ENCODE results near the gene LIPE.

The LIPE gene

GRCh38 chr19:42422092-42422900 lies 4.9 kb downstream of the LIPE start:
- TF ChIP-seq CTCF (IDR thresholded peaks at IDR 0.05; ENCODE audit: low read depth, low read length): no peak
- H3K4me3 ChIP-seq (ENCODE audit: low read depth, low read length): peak overlapping the region; percentile 72

- H3K4me3 ChIP-seq (ENCODE audit: low read depth, low read length): no peak overlapping the region
- TF ChIP-seq CTCF (IDR thresholded peaks at IDR 0.05; ENCODE audit: low read depth, low read length): no peak
Observed at GRCh38 chr19:42421591-42422031, 5.6 kb downstream of the LIPE start.

- no peak overlapping the region for H3K4me3 ChIP-seq (ENCODE audit: low read depth, low read length)
- TF ChIP-seq CTCF (IDR thresholded peaks at IDR 0.05; ENCODE audit: low read depth, low read length): no peak
Observed at GRCh38 chr19:42421101-42421500, 6.1 kb downstream of the LIPE start.

- peak; percentile 81 for TF ChIP-seq CTCF (IDR thresholded peaks at IDR 0.05; ENCODE audit: low read depth, low read length)
Observed at GRCh38 chr19:42420055-42420544, 7.1 kb downstream of the LIPE start.

GRCh38 chr19:42419309-42419708 lies 7.9 kb downstream of the LIPE start:
- H3K4me3 ChIP-seq (ENCODE audit: low read depth, low read length): no peak overlapping the region
- TF ChIP-seq CTCF (IDR thresholded peaks at IDR 0.05; ENCODE audit: low read depth, low read length): no peak

More at GRCh38 chr19:42420055-42420544, 7.1 kb downstream of the LIPE start:
- H3K4me3 ChIP-seq (ENCODE audit: low read depth, low read length): no peak overlapping the region

GRCh38 chr19:42412661-42413076 lies 14.5 kb downstream of the LIPE start:
- no peak overlapping the region for H3K4me3 ChIP-seq (ENCODE audit: low read depth, low read length)
- TF ChIP-seq CTCF (IDR thresholded peaks at IDR 0.05; ENCODE audit: low read depth, low read length): no peak

- TF ChIP-seq CTCF (IDR thresholded peaks at IDR 0.05; ENCODE audit: low read depth, low read length): no peak
- no peak overlapping the region for H3K4me3 ChIP-seq (ENCODE audit: low read depth, low read length)
Observed at GRCh38 chr19:42412227-42412626, 15.0 kb downstream of the LIPE start.
